GM23338 (cell line): ENCODE measurements around the gene HSF2BP. TPM values are rescaled to one million over a fixed set of nuclear protein-coding genes. Genes with fewer than 3 reads are reported as not detected.

ENCODE experiments used
- CREB1 ChIP-seq: fragments of 250-450 bp; sonication (Bioruptor Pico); IDR thresholded peaks from 2 replicates; pipeline ENCODE4 v1.5.0; 2020; ENCODE audit warnings: low read depth, mild to moderate bottlenecking, moderate library complexity
- CTCF ChIP-seq, 2 experiments: fragments of 200-600 bp in 1 of 2; sonication (generic) in 1 of 2; conservative IDR thresholded peaks; 2 replicates each; pipeline versions ENCODE4 v1.5.1 to v1.6.1; 2016 to 2017; ENCODE audit warnings: antibody characterized with exemption in 2 of 2, low read depth in 2 of 2, mild to moderate bottlenecking in 2 of 2, moderate library complexity in 1 of 2
- ETS1 ChIP-seq: IDR thresholded peaks from 2 replicates; pipeline ENCODE4 v1.6.1; 2016; ENCODE audit warnings: antibody characterized with exemption
- EZH2 ChIP-seq: fragments of 200-600 bp; sonication (generic); IDR thresholded peaks from one replicate; pipeline ENCODE4 v1.8.0; 2017; ENCODE audit warnings: antibody characterized with exemption, mild to moderate bottlenecking, low read depth; ENCODE audit not compliant: unreplicated experiment
- EZH2phosphoT487 ChIP-seq: fragments of 200-600 bp; sonication (generic); IDR thresholded peaks from one replicate; pipeline ENCODE4 v1.8.1; 2018; ENCODE audit warnings: antibody characterized with exemption; ENCODE audit not compliant: unreplicated experiment
- JUNB ChIP-seq: IDR thresholded peaks from one replicate; pipeline ENCODE4 v1.6.1; 2016; ENCODE audit warnings: antibody characterized with exemption; ENCODE audit not compliant: unreplicated experiment
- NANOG ChIP-seq: IDR thresholded peaks from 2 replicates; pipeline ENCODE4 v1.6.1; 2016; ENCODE audit warnings: antibody characterized with exemption, borderline replicate concordance
- POLR2AphosphoS5 ChIP-seq: IDR thresholded peaks from 2 replicates; pipeline ENCODE4 v1.6.1; 2016; ENCODE audit warnings: antibody characterized with exemption, low read depth
- STAT1 ChIP-seq: IDR thresholded peaks from one replicate; pipeline ENCODE4 v1.6.1; 2016; ENCODE audit warnings: antibody characterized with exemption; ENCODE audit not compliant: unreplicated experiment
- ZNF331 ChIP-seq: fragments of 250-450 bp; sonication (Bioruptor Pico); IDR thresholded peaks from 2 replicates; pipeline ENCODE4 v1.5.0; 2020; ENCODE audit warnings: low read depth, mild to moderate bottlenecking, moderate library complexity
- ZNF462 ChIP-seq: fragments of 250-450 bp; sonication (Bioruptor Pico); IDR thresholded peaks from 2 replicates; pipeline ENCODE4 v1.5.0; 2020; ENCODE audit warnings: mild to moderate bottlenecking, moderate library complexity
- polyA plus RNA-seq: library from polyadenylated mRNA; unstranded; fragments of >200 nt; fragmentation: Nextera tagmentation; extraction: Ambion mirVana; gene quantifications from 2 replicates; pipeline ENCODE4 v1.2.1, GENCODE V29; 2016
- total RNA-seq: library from RNA; depleted of rRNA; stranded (reverse); fragments of >200 nt; shearing (Covaris generic); gene quantifications from 2 replicates; pipeline ENCODE4 v1.2.3, GENCODE V29; 2014

Gene HSF2BP
- total and polyA plus RNA-seq, 2 experiments from 2014 or later: 0.78 to 2.0 TPM

GRCh38 chr21:43708745-43709381, 49.6 kb upstream of the HSF2BP start (continued):
- TF ChIP-seq ZNF462 (CRISPR knock-in tag) (no peak), EZH2 (no peak), EZH2phosphoT487 (no peak), CREB1 (no peak), NANOG (no peak), POLR2AphosphoS5 (no peak), CTCF (conservative IDR thresholded peaks at IDR 0.05; ENCODE audit: low read depth in 2 of 2) (no peak), ZNF331 (CRISPR knock-in tag) (no peak), ETS1 (no peak), JUNB (no peak), STAT1 (no peak)
